HepG2 (cell line): ENCODE data around the gene ARTN. TPM values are rescaled to one million over a fixed set of nuclear protein-coding genes. Genes with fewer than 3 reads are reported as not detected.

Experiments
- AGO1 ChIP-seq: fragments of 200-400 bp; formaldehyde crosslinking; IDR thresholded peaks from 2 replicates; pipeline ENCODE4 v1.6.1; 2017; ENCODE audit warnings: mild to moderate bottlenecking, low read depth, low read length, moderate library complexity; ENCODE audit not compliant: poor library complexity, severe bottlenecking
- CTCF ChIP-seq: sonication (generic); formaldehyde crosslinking; IDR thresholded peaks from 2 replicates; pipeline ENCODE4 v1.5.0; 2020; ENCODE audit warnings: mild to moderate bottlenecking, missing genetic modification reagents, moderate library complexity
- DRAP1 ChIP-seq: IDR thresholded peaks from 2 replicates; pipeline ENCODE4 v1.6.1; 2016; ENCODE audit warnings: missing genetic modification reagents, missing compliant biosample characterization
- FOXO1 ChIP-seq: sonication (generic); formaldehyde crosslinking; IDR thresholded peaks from 2 replicates; pipeline ENCODE4 v1.4.0; 2020; ENCODE audit warnings: missing genetic modification reagents
- HOXA7 ChIP-seq: sonication (generic); formaldehyde crosslinking; IDR thresholded peaks from 2 replicates; pipeline ENCODE4 v1.8.1; 2022; ENCODE audit warnings: mild to moderate bottlenecking, missing genetic modification reagents, moderate library complexity
- MAX ChIP-seq: IDR thresholded peaks from 2 replicates; pipeline ENCODE4 v1.6.1; 2012; ENCODE audit warnings: inconsistent platforms
- MIER3 ChIP-seq: IDR thresholded peaks from 2 replicates; pipeline ENCODE4 v1.6.1; 2016; ENCODE audit warnings: missing compliant biosample characterization, borderline replicate concordance
- NFE2 ChIP-seq: sonication (generic); formaldehyde crosslinking; IDR thresholded peaks from 2 replicates; pipeline ENCODE4 v1.4.0; 2020; ENCODE audit warnings: missing genetic modification reagents
- RFXAP ChIP-seq: sonication (generic); formaldehyde crosslinking; IDR thresholded peaks from 2 replicates; pipeline ENCODE4 v1.4.0; 2020; ENCODE audit warnings: missing genetic modification reagents, borderline replicate concordance
- ZNF263 ChIP-seq: sonication (generic); formaldehyde crosslinking; IDR thresholded peaks from 2 replicates; pipeline ENCODE4 v1.4.0; 2020; ENCODE audit warnings: missing genetic modification reagents
- ZNF275 ChIP-seq: sonication (generic); formaldehyde crosslinking; IDR thresholded peaks from 2 replicates; pipeline ENCODE4 v1.8.0; 2022; ENCODE audit warnings: missing genetic modification reagents, mild to moderate bottlenecking, inconsistent platforms, borderline replicate concordance
- ZNF431 ChIP-seq: sonication (generic); formaldehyde crosslinking; IDR thresholded peaks from 2 replicates; pipeline ENCODE4 v1.9.0; 2022; ENCODE audit warnings: missing genetic modification reagents, low read depth, mild to moderate bottlenecking, borderline replicate concordance
- ZNF441 ChIP-seq: sonication (generic); formaldehyde crosslinking; IDR thresholded peaks from 2 replicates; pipeline ENCODE4 v1.7.0; 2021; ENCODE audit warnings: missing genetic modification reagents, borderline replicate concordance
- ZNF709 ChIP-seq: sonication (generic); formaldehyde crosslinking; IDR thresholded peaks from 2 replicates; pipeline ENCODE4 v1.5.0; 2020; ENCODE audit warnings: mild to moderate bottlenecking, missing genetic modification reagents
- ZNF749 ChIP-seq: sonication (generic); formaldehyde crosslinking; IDR thresholded peaks from 2 replicates; pipeline ENCODE4 v1.8.0; 2022; ENCODE audit warnings: mild to moderate bottlenecking, missing genetic modification reagents, moderate library complexity, borderline replicate concordance
- ZXDC ChIP-seq: sonication (generic); formaldehyde crosslinking; IDR thresholded peaks from 2 replicates; pipeline ENCODE4 v1.5.0; 2020; ENCODE audit warnings: mild to moderate bottlenecking, missing genetic modification reagents
- polyA plus RNA-seq, 8 experiments: library from polyadenylated mRNA; depleted of rRNA in 3 of 8; stranded (reverse) in 7 of 8; unstranded in 1 of 8; fragments of >200 nt; fragmentation: Illumina TruSeq in 4 of 8; extraction: Trizol in 4 of 8; gene quantifications; 2 replicates each; pipeline versions ENCODE4 v1.2.1 to v1.2.3, GENCODE V29; 2011 to 2016; ENCODE audit warnings: low read depth in 4 of 8, missing spikeins in 1 of 8, mixed read lengths in 1 of 8; ENCODE audit not compliant: insufficient read depth in 1 of 8
- total RNA-seq, 5 experiments: library from RNA; depleted of rRNA; stranded (reverse); fragments of >200 nt; fragmentation: Illumina TruSeq; extraction: Trizol; gene quantifications; 2 replicates each; pipeline ENCODE4 v1.2.3, GENCODE V29; 2016; ENCODE audit warnings: low read depth in 1 of 5

Gene ARTN
- total and polyA plus RNA-seq, 2 of the 13 experiments (the other 11 are each of a cell fraction or from before 2014, with no cell fraction given) = 0.11 to 0.62 TPM

- TF ChIP-seq HOXA7 (CRISPR knock-in tag) = no peak
- TF ChIP-seq ZNF263 (CRISPR knock-in tag) = peak; percentile 62; the same call in 1 of the 2 replicates
- TF ChIP-seq ZNF441 = no peak
- TF ChIP-seq RFXAP (CRISPR knock-in tag) = 0 out of 2 replicates have a peak, but pooled peaks have one; percentile 38
- 0 out of 2 replicates have a peak, but pooled peaks have one; percentile 17 for TF ChIP-seq MIER3 (CRISPR knock-in tag)
- TF ChIP-seq FOXO1 = 0 out of 2 replicates have a peak, but pooled peaks have one; percentile 7
- TF ChIP-seq NFE2 (CRISPR knock-in tag) = no peak
- TF ChIP-seq DRAP1 = 0 out of 2 replicates have a peak, but pooled peaks have one; percentile 32
- TF ChIP-seq ZNF749 (CRISPR knock-in tag) = no peak
- TF ChIP-seq MAX = 0 out of 2 replicates have a peak, but pooled peaks have one; percentile 17
- TF ChIP-seq CTCF (CRISPR knock-in tag) = peak; percentile 11; the same call in 1 of the 2 replicates
- TF ChIP-seq ZNF709 (CRISPR knock-in tag) = no peak
- no peak for TF ChIP-seq ZNF275
- peak; percentile 55; the same call in 1 of the 2 replicates for TF ChIP-seq ZNF431 (CRISPR knock-in tag)
- TF ChIP-seq ZXDC = peak; percentile 62; the same call in 1 of the 2 replicates
- no peak for TF ChIP-seq AGO1
Measured at GRCh38 chr1:43978264-43978550, 44.6 kb downstream of the ARTN start (continued).
